Neuronal stem cell (in vitro differentiated cells): ENCODE results near the gene CCDC87.

Experiments used
- DNase-seq: peaks from one replicate; pipeline ENCODE4 v3.0.0-alpha.2; 2013; ENCODE audit warnings: low spot score
- H2AFZ ChIP-seq: one replicate; pipeline ENCODE4 v1.6.1; 2013; ENCODE audit warnings: mild to moderate bottlenecking, low read length, inconsistent platforms
- H2AK5ac ChIP-seq: 2 replicates; pipeline ENCODE4 v1.6.1; 2013; ENCODE audit warnings: low read depth, mild to moderate bottlenecking, inconsistent platforms, low read length, moderate library complexity, mixed read lengths
- H2BK120ac ChIP-seq: 2 replicates; pipeline ENCODE4 v1.6.1; 2013; ENCODE audit warnings: low read depth, mild to moderate bottlenecking, inconsistent platforms, low read length, moderate library complexity, mixed read lengths
- H2BK12ac ChIP-seq: one replicate; pipeline ENCODE4 v1.6.1; 2013; ENCODE audit warnings: low read length, inconsistent platforms
- H2BK15ac ChIP-seq: 2 replicates; pipeline ENCODE4 v1.6.1; 2013; ENCODE audit warnings: mild to moderate bottlenecking, low read length, inconsistent platforms, mixed read lengths
- H2BK5ac ChIP-seq: one replicate; pipeline ENCODE4 v1.6.1; 2013; ENCODE audit warnings: inconsistent platforms, mild to moderate bottlenecking, low read length, moderate library complexity
- H3K14ac ChIP-seq: one replicate; pipeline ENCODE4 v1.6.1; 2013; ENCODE audit warnings: low read length, inconsistent platforms
- H3K18ac ChIP-seq: 2 replicates; pipeline ENCODE4 v1.6.1; 2013; ENCODE audit warnings: low read length, inconsistent platforms
- H3K23ac ChIP-seq: 2 replicates; pipeline ENCODE4 v1.6.1; 2013; ENCODE audit warnings: low read depth, mild to moderate bottlenecking, mixed read lengths, low read length, inconsistent platforms; ENCODE audit not compliant: poor library complexity
- H3K27ac ChIP-seq: replicated peaks from 3 replicates; pipeline ENCODE4 v1.5.1; 2013; ENCODE audit warnings: low read length, inconsistent platforms
- H3K27me3 ChIP-seq, 3 experiments: 2 replicates each; pipeline ENCODE4 v1.6.1; 2013; ENCODE audit warnings: low read length in 3 of 3, mild to moderate bottlenecking in 2 of 3, inconsistent platforms in 1 of 3, low read depth in 1 of 3, mixed read lengths in 1 of 3, moderate library complexity in 1 of 3; ENCODE audit not compliant: control insufficient read depth in 3 of 3, insufficient read depth in 3 of 3
- H3K36me3 ChIP-seq, 2 donors: replicated peaks in 1 of 2; 2 replicates each; pipeline ENCODE4 v1.6.1; 2013; ENCODE audit warnings: low read length in 2 of 2; ENCODE audit not compliant: control insufficient read depth in 2 of 2, insufficient read depth in 2 of 2
- H3K4ac ChIP-seq: 2 replicates; pipeline ENCODE4 v1.6.1; 2013; ENCODE audit warnings: inconsistent platforms, mild to moderate bottlenecking, low read length, moderate library complexity
- H3K4me1 ChIP-seq, 2 donors: 1 replicate in 1 of 2; 2 replicates in 1 of 2; pipeline ENCODE4 v1.6.1; 2013; ENCODE audit warnings: low read length in 2 of 2, low read depth in 1 of 2; ENCODE audit not compliant: control insufficient read depth in 2 of 2, insufficient read depth in 1 of 2
- H3K4me2 ChIP-seq: one replicate; pipeline ENCODE4 v1.6.1; 2013; ENCODE audit warnings: mild to moderate bottlenecking, low read length, inconsistent platforms; ENCODE audit not compliant: insufficient read depth, poor library complexity, severe bottlenecking
- H3K4me3 ChIP-seq, 2 donors: 2 replicates each; pipeline ENCODE4 v1.5.1; 2013; ENCODE audit warnings: low read length in 2 of 2, mild to moderate bottlenecking in 2 of 2, inconsistent platforms in 1 of 2, moderate library complexity in 1 of 2
- H3K79me1 ChIP-seq: one replicate; pipeline ENCODE4 v1.6.1; 2013; ENCODE audit warnings: low read depth, mild to moderate bottlenecking, inconsistent platforms, low read length, moderate library complexity
- H3K9ac ChIP-seq: one replicate; pipeline ENCODE4 v1.6.1; 2013; ENCODE audit warnings: mild to moderate bottlenecking, low read depth, low read length, inconsistent platforms; ENCODE audit not compliant: poor library complexity
- H3K9me3 ChIP-seq, 2 donors: replicated peaks in 1 of 2; 2 replicates each; pipeline versions ENCODE3 to v1.6.1; 2013; ENCODE audit warnings: low read length in 2 of 2, mild to moderate bottlenecking in 2 of 2, inconsistent platforms in 1 of 2, low read depth in 1 of 2, mixed read lengths in 1 of 2, moderate library complexity in 1 of 2; ENCODE audit not compliant: control insufficient read depth in 2 of 2, insufficient read depth in 1 of 2
- H4K8ac ChIP-seq: one replicate; pipeline ENCODE4 v1.6.1; 2013; ENCODE audit warnings: low read depth, mild to moderate bottlenecking, inconsistent platforms, low read length, moderate library complexity
- H4K91ac ChIP-seq: one replicate; pipeline ENCODE4 v1.6.1; 2013; ENCODE audit warnings: low read length, low read depth, mild to moderate bottlenecking, inconsistent platforms; ENCODE audit not compliant: poor library complexity
- WGBS, 2 donors: extraction: QIAGEN DNeasy Blood & Tissue Kit; methylation state at CpG; one replicate each; pipeline ENCODE4 v1.1.7; 2013; ENCODE audit warnings: missing lambda C conversion rate in 2 of 2, mixed read lengths in 1 of 2; ENCODE audit not compliant: insufficient read length in 2 of 2, insufficient replicate concordance in 1 of 2; ENCODE audit errors: extremely low coverage in 2 of 2; 5-methylcytosine and 5-hydroxymethylcytosine counted together

Gene CCDC87

DNA sequence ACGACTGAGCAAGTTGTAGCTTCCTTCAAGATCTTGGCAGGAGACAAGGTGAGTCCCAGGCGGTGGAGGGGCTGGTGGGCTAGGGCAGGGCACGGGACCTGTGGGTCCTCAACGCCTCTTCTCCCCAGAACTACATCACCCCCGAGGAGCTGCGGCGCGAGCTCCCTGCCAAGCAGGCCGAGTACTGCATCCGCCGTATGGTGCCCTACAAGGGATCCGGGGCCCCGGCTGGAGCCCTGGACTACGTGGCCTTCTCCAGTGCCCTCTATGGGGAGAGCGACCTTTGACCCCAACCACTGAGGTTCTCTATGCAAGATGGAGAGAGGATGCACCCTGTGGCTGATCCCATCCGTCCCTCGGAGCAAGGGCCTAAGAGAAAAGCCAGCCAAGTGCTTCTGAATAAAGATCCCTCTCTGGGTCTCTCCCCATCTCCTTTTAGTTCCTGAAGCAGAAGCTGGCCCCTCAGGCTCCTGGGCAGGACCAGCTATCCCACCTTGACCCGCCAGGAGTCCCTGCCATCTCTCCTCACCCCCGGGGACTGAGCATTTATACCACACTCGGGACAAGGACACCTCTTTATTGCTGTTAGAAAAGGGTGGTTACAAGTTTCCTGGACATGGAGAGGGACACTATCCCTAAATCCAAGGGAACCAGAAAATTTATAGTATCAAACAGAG lies 29.8 kb downstream of the CCDC87 start:
- H4K8ac ChIP-seq = no peak overlapping the region
- no peak overlapping the region for H3K4ac ChIP-seq
- H3K18ac ChIP-seq = no peak overlapping the region
- H2BK12ac ChIP-seq = no peak overlapping the region
- H2BK120ac ChIP-seq = no peak overlapping the region
- H3K14ac ChIP-seq = no peak overlapping the region
- H3K79me1 ChIP-seq = no peaks in the 10 kb centered on the region
- peaks cover 0 to 3% of the 10 kb centered on the region in 2 donors for H3K4me1 ChIP-seq
- no peak overlapping the region for H2AFZ ChIP-seq
- H3K4me3 ChIP-seq = no peak overlapping the region
- no peak for DNase-seq
- no peak overlapping the region for H3K4me2 ChIP-seq
- H3K36me3 ChIP-seq = peaks cover 0 to 4% of the 10 kb centered on the region in 2 donors
- no peak overlapping the region for H2AK5ac ChIP-seq
- H3K23ac ChIP-seq = no peak overlapping the region
- peaks cover 0 to 6% (median 0%) of the 10 kb centered on the region in 3 experiments for H3K27me3 ChIP-seq
- no peak overlapping the region for H4K91ac ChIP-seq
- H3K9me3 ChIP-seq = no peaks in the 10 kb centered on the region
- H2BK15ac ChIP-seq = no peak overlapping the region
- no CpG with 5 or more reads among the region's 20 CpGs for WGBS, 2 donors
- no peak overlapping the region for H3K27ac ChIP-seq
- H3K9ac ChIP-seq = no peak overlapping the region
- no peak overlapping the region for H2BK5ac ChIP-seq

DNA sequence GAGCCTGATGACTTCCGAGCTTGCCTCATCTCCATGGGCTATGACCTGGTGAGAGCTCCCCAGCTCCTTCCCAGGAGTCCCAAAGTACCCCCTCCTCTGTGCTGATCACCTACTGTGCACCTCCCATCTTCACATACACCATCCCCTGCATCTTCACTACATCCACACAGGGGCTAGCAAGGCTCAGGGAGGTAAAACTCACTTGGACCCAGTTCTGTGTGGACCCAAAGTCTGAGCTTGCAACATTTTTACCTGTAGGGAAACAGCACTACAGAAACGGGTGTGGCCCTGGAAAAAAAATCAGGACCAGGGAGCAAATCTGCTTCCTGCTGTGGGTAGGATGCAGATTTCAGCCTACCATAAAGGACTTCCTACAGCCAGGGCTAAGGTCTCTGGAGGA lies 30.6 kb downstream of the CCDC87 start:
- no peak overlapping the region for H3K9ac ChIP-seq
- no peak overlapping the region for H3K4ac ChIP-seq
- no peak overlapping the region for H4K8ac ChIP-seq
- H4K91ac ChIP-seq = no peak overlapping the region
- H3K27ac ChIP-seq = no peak overlapping the region
- no peak overlapping the region for H2BK120ac ChIP-seq
- no peak overlapping the region for H2AK5ac ChIP-seq
- H3K18ac ChIP-seq = no peak overlapping the region
- no peaks in the 10 kb centered on the region for H3K79me1 ChIP-seq
- no CpG with 5 or more reads among the region's 2 CpGs for WGBS, 2 donors
- no peak overlapping the region for H2BK5ac ChIP-seq
- H3K4me3 ChIP-seq = no peak overlapping the region
- H3K14ac ChIP-seq = no peak overlapping the region
- peaks cover 0 to 3% of the 10 kb centered on the region in 2 donors for H3K4me1 ChIP-seq
- no peak overlapping the region for H2BK12ac ChIP-seq
- H3K9me3 ChIP-seq = no peaks in the 10 kb centered on the region
- H3K4me2 ChIP-seq = no peak overlapping the region
- peak overlapping the region; percentile 27 for H3K23ac ChIP-seq
- H2AFZ ChIP-seq = no peak overlapping the region
- no peak overlapping the region for H2BK15ac ChIP-seq
- peaks cover 0 to 4% of the 10 kb centered on the region in 2 donors for H3K36me3 ChIP-seq
- H3K27me3 ChIP-seq = peaks cover 0 to 6% (median 0%) of the 10 kb centered on the region in 3 experiments
- no peak for DNase-seq

DNA sequence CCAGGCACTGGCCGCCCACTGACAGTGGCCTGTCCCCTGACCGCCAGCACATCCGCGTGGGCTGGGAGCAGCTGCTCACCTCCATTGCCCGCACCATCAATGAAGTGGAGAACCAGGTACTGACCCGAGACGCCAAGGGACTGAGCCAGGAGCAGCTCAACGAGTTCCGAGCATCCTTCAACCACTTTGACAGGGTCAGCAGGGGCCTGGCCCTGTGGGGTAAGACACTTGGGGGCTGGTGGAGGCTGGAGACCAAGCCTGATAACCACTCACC lies 31.0 kb downstream of the CCDC87 start:
- WGBS, 2 donors = no CpG with 5 or more reads among the region's 9 CpGs

DNA sequence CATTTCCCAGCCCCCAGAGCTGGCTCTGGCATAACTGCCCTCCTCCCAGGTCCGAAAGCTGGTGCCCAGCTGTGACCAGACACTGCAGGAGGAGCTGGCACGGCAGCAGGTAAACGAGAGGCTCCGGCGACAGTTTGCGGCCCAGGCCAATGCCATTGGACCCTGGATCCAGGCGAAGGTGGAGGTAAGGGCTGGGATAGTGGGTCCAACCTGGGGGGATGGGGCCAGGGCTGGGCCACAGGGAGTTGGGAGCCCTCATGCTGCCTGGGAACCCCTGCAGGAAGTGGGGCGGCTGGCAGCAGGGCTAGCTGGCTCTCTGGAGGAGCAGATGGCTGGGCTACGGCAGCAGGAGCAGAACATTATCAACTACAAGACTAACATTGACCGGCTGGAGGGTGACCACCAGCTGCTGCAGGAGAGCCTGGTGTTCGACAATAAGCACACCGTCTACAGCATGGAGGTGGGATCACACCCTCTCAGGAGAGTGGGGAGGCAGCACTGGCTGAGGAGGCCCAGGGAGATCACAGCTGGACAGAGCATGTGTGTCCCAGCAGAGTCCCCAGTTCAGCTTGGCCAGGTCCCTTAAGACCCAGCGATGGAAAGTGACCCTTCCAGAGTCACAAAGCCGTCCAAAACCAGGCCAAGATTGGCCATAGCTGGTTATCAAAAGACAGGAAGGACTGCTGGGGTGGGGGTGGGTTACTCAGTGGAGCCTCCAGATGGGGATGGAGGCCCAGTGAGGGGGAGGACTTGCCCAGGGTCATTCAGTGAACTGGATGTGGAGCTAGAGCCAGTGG lies 31.5 kb downstream of the CCDC87 start:
- H3K14ac ChIP-seq = no peak overlapping the region
- H2BK5ac ChIP-seq = no peak overlapping the region
- no peak overlapping the region for H3K23ac ChIP-seq
- no peak overlapping the region for H2BK15ac ChIP-seq
- WGBS, 2 donors = no CpG with 5 or more reads among the region's 14 CpGs
- no peak for DNase-seq
- peaks cover 0 to 4% of the 10 kb centered on the region in 2 donors for H3K36me3 ChIP-seq
- H3K4me1 ChIP-seq = peaks cover 0 to 3% of the 10 kb centered on the region in 2 donors
- H2AK5ac ChIP-seq = no peak overlapping the region
- peaks cover 0 to 6% (median 0%) of the 10 kb centered on the region in 3 experiments for H3K27me3 ChIP-seq
- H3K4me2 ChIP-seq = peak overlapping the region; percentile 18
- H3K18ac ChIP-seq = no peak overlapping the region
- H3K9ac ChIP-seq = no peak overlapping the region
- H3K4me3 ChIP-seq = no peak overlapping the region
- no peak overlapping the region for H2BK120ac ChIP-seq
- H4K91ac ChIP-seq = no peak overlapping the region
- H3K4ac ChIP-seq = no peak overlapping the region
- H3K27ac ChIP-seq = no peak overlapping the region
- H2AFZ ChIP-seq = no peak overlapping the region
- H3K9me3 ChIP-seq = no peaks in the 10 kb centered on the region
- H3K79me1 ChIP-seq = no peaks in the 10 kb centered on the region
- H2BK12ac ChIP-seq = no peak overlapping the region
- H4K8ac ChIP-seq = no peak overlapping the region

More for the DNA sequence above, 31.0 kb downstream of the CCDC87 start:
- Histone ChIP-seq H2BK120ac (no peak overlapping the region), H3K27me3 (peaks cover 0 to 6% (median 0%) of the 10 kb centered on the region in 3 experiments), H2BK12ac (no peak overlapping the region), H3K18ac (no peak overlapping the region), H4K8ac (peak overlapping the region; percentile 82), H2AK5ac (no peak overlapping the region), H3K36me3 (peaks cover 0 to 4% of the 10 kb centered on the region in 2 donors), H3K79me1 (no peaks in the 10 kb centered on the region), H3K14ac (no peak overlapping the region), H3K23ac (no peak overlapping the region), H3K4me3 (no peak overlapping the region), H2BK15ac (no peak overlapping the region), H3K9me3 (no peaks in the 10 kb centered on the region), H3K27ac (no peak overlapping the region), H2AFZ (no peak overlapping the region), H3K4me1 (peaks cover 0 to 3% of the 10 kb centered on the region in 2 donors), H3K4ac (no peak overlapping the region), H3K9ac (no peak overlapping the region), H2BK5ac (no peak overlapping the region), H4K91ac (no peak overlapping the region), H3K4me2 (no peak overlapping the region)
- no peak for DNase-seq
